ENCODE measurements around the gene MAST2. TPM values are rescaled to one million over a fixed set of nuclear protein-coding genes. Genes with fewer than 3 reads are reported as not detected.

MAST2 gene
- total and polyA plus RNA-seq, 2 of the 4 experiments (the other 2 are of a cell fraction): 14.2 to 41.0 TPM

DNA sequence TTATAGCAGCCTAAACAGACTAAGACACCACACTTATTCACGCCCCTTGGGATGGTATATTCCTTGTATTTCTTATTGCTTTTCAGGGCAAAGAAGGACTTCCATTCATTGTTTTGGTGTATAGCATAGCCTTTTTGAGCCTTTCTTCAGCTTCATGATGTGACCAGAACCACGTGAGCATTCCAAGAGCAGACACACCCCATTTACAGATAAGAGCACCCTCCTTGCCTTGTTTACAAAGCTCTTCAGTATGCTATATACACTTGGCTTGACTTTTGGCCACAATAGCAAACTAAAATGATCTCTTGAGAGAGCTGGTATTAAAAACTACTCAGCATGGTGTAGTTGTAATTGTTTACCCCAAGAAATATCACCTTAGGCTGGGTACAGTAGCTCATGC is 250.3 kb downstream of the MAST2 start:
- Histone ChIP-seq H3K18ac (ENCODE audit: low read depth, low read length) (no peak overlapping the region), H3K14ac (replicated peaks; ENCODE audit: low read depth, low read length) (no peak overlapping the region), H2AK9ac (replicated peaks; ENCODE audit: low read depth, low read length, poor library complexity) (no peak overlapping the region), H3K4me3 (ENCODE audit: insufficient read depth, low read depth, low read length) (no peak overlapping the region), H2AFZ (replicated peaks; ENCODE audit: low read length, poor library complexity) (no peak overlapping the region), H2BK120ac (ENCODE audit: low read depth, low read length) (no peak overlapping the region), H3K27me3 (ENCODE audit: control insufficient read depth, insufficient read depth, low read length) (no peaks in the 10 kb centered on the region), H3K4ac (ENCODE audit: low read depth, low read length) (no peak overlapping the region), H3K23ac (ENCODE audit: low read depth, low read length) (no peak overlapping the region), H3K9me3 (ENCODE audit: control insufficient read depth, insufficient read depth, low read length) (no peaks in the 10 kb centered on the region), H3K79me1 (ENCODE audit: low read depth in 1 of 2, low read length in 2 of 2) (no peaks in the 10 kb centered on the region), H2BK15ac (ENCODE audit: low read depth, low read length) (no peak overlapping the region), H4K20me1 (ENCODE audit: insufficient read depth, low read length) (no peaks in the 10 kb centered on the region), H4K91ac (ENCODE audit: insufficient read depth, low read depth, low read length) (no peak overlapping the region), H3K4me2 (ENCODE audit: low read depth, low read length) (no peak overlapping the region), H3K27ac (ENCODE audit: insufficient read depth, low read length) (no peak overlapping the region), H3K56ac (ENCODE audit: extremely low read depth, insufficient read depth, low read length) (no peak overlapping the region), H2AK5ac (ENCODE audit: low read depth, low read length) (no peak overlapping the region), H2BK20ac (ENCODE audit: low read depth, low read length) (no peak overlapping the region), H4K5ac (ENCODE audit: low read depth, low read length) (no peak overlapping the region), H3K36me3 (ENCODE audit: control insufficient read depth, insufficient read depth, low read length) (no peaks in the 10 kb centered on the region), H3K4me1 (ENCODE audit: control insufficient read depth, insufficient read depth, low read length) (no peaks in the 10 kb centered on the region), H3K9ac (ENCODE audit: low read depth, low read length) (no peak overlapping the region), H4K8ac (ENCODE audit: low read depth in 2 of 2, low read length in 2 of 2) (no peak overlapping the region), H2BK5ac (ENCODE audit: low read depth, low read length, poor library complexity, severe bottlenecking) (no peak overlapping the region), H3K9me1 (ENCODE audit: insufficient read depth, low read length) (no peaks in the 10 kb centered on the region; the same call in none of the 2 replicates)
- CTCF ChIA-PET: interaction anchor here (0.5 to 1.1 kb wide), 2 partner anchors 9 to 12 kb away, joined by 4 read pairs; no protein-coding TSS in a partner anchor
- no TSS peak for BruUV-seq (replicated peaks)
- POLR2A ChIA-PET (ENCODE audit: unreplicated experiment): no interaction called here
- in situ Hi-C loops (cut with MboI; ENCODE audit: low sequenced_read_pairs): no loop called here
- no CpG with 5 or more reads among the region's 2 CpGs for WGBS, 2 experiments (ENCODE audit: extremely low coverage in 2 of 2, insufficient read length in 1 of 2)
- ATAC-seq (ENCODE audit: low read depth): peak; percentile 57
- peak; percentile 23 for DNase-seq
- dilution Hi-C loops (cut with HindIII; ENCODE audit: low sequenced_read_pairs, unreplicated experiment): no loop called here
- intact Hi-C loops (cut with micrococcal nuclease): no loop called here
- TF ChIP-seq, protein P1, sequence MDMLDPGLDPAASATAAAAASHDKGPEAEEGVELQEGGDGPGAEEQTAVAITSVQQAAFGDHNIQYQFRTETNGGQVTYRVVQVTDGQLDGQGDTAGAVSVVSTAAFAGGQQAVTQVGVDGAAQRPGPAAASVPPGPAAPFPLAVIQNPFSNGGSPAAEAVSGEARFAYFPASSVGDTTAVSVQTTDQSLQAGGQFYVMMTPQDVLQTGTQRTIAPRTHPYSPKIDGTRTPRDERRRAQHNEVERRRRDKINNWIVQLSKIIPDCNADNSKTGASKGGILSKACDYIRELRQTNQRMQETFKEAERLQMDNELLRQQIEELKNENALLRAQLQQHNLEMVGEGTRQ (IDR thresholded peaks at IDR 0.05; ENCODE audit: low read depth, low read length): peak; percentile 36; the same call in 1 of the 2 replicates
- TF ChIP-seq, protein P2, sequence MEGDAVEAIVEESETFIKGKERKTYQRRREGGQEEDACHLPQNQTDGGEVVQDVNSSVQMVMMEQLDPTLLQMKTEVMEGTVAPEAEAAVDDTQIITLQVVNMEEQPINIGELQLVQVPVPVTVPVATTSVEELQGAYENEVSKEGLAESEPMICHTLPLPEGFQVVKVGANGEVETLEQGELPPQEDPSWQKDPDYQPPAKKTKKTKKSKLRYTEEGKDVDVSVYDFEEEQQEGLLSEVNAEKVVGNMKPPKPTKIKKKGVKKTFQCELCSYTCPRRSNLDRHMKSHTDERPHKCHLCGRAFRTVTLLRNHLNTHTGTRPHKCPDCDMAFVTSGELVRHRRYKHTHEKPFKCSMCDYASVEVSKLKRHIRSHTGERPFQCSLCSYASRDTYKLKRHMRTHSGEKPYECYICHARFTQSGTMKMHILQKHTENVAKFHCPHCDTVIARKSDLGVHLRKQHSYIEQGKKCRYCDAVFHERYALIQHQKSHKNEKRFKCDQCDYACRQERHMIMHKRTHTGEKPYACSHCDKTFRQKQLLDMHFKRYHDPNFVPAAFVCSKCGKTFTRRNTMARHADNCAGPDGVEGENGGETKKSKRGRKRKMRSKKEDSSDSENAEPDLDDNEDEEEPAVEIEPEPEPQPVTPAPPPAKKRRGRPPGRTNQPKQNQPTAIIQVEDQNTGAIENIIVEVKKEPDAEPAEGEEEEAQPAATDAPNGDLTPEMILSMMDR (conservative IDR thresholded peaks at IDR 0.05; ENCODE audit: low read depth, low read length): no peak

Measured in IMR-90 (cell line).